HT1080 (cell line): ENCODE measurements around the gene EPHA4. TPM values are rescaled to one million over a fixed set of nuclear protein-coding genes. Genes with fewer than 3 reads are reported as not detected.

Experiments used
- DNase-seq: peaks from one replicate; pipeline ENCODE4 v3.0.0-alpha.2; 2015; ENCODE audit warnings: low read depth
- total RNA-seq: library from RNA; depleted of rRNA; stranded (reverse); fragments of >200 nt; shearing (Covaris generic); gene quantifications from 2 replicates; pipeline ENCODE4 v1.2.3, GENCODE V29; 2014

EPHA4 gene
- total RNA-seq, 1 experiment from 2014 or later = 4.2 TPM

GRCh38 chr2:221446140-221446539, 126.0 kb downstream of the EPHA4 start:
- no peak for DNase-seq

GRCh38 chr2:221444106-221444505, 128.0 kb downstream of the EPHA4 start:
- peak; percentile 77 for DNase-seq

- no peak for DNase-seq
Measured at GRCh38 chr2:221443645-221444044, 128.5 kb downstream of the EPHA4 start.

GRCh38 chr2:221442128-221442527, 130.0 kb downstream of the EPHA4 start:
- DNase-seq = no peak

- no peak for DNase-seq
Measured at GRCh38 chr2:221439761-221440479, 132.2 kb downstream of the EPHA4 start.

- DNase-seq = no peak
Measured at GRCh38 chr2:221437056-221437455, 135.0 kb downstream of the EPHA4 start.

- no peak for DNase-seq
Measured at GRCh38 chr2:221435171-221435570, 136.9 kb downstream of the EPHA4 start.

- peak; percentile 42 for DNase-seq
Measured at GRCh38 chr2:221434142-221434541, 138.0 kb downstream of the EPHA4 start.

GRCh38 chr2:221431477-221431876, 140.6 kb downstream of the EPHA4 start:
- no peak for DNase-seq

GRCh38 chr2:221429741-221430491, 142.2 kb downstream of the EPHA4 start:
- peak; percentile 15 for DNase-seq

GRCh38 chr2:221428896-221429295, 143.2 kb downstream of the EPHA4 start:
- DNase-seq = no peak

- DNase-seq = no peak
Measured at GRCh38 chr2:221426929-221427328, 145.2 kb downstream of the EPHA4 start.

GRCh38 chr2:221425891-221426290, 146.2 kb downstream of the EPHA4 start:
- DNase-seq = no peak

- no peak for DNase-seq
Measured at GRCh38 chr2:221425353-221425752, 146.8 kb downstream of the EPHA4 start.

- peak; percentile 17 for DNase-seq
Measured at GRCh38 chr2:221423210-221423804, 148.8 kb downstream of the EPHA4 start.

- peak; percentile 12 for DNase-seq
Measured at GRCh38 chr2:221422516-221423209, 149.4 kb downstream of the EPHA4 start.

GRCh38 chr2:221420245-221420644, 151.9 kb downstream of the EPHA4 start:
- no peak for DNase-seq

- DNase-seq = no peak
Measured at GRCh38 chr2:221415789-221416188, 156.3 kb downstream of the EPHA4 start.

GRCh38 chr2:221412978-221413377, 159.1 kb downstream of the EPHA4 start:
- no peak for DNase-seq

- no peak for DNase-seq
Measured at GRCh38 chr2:221410487-221410886, 161.6 kb downstream of the EPHA4 start.

GRCh38 chr2:221407765-221408164, 164.3 kb downstream of the EPHA4 start:
- DNase-seq = no peak

- DNase-seq = no peak
Measured at GRCh38 chr2:221405521-221405920, 166.6 kb downstream of the EPHA4 start.
